Fibroblast of villous mesenchyme (primary cell): Measurements from ENCODE around the gene TIMM10. TPM values are rescaled to one million over a fixed set of nuclear protein-coding genes. Genes with fewer than 3 reads are reported as not detected.

Experiments
- DNase-seq: peaks from one replicate; pipeline ENCODE4 v3.0.0-alpha.2; 2010; ENCODE audit warnings: low read depth
- H3K4me3 ChIP-seq: 2 replicates; pipeline ENCODE4 v1.5.1; 2011; ENCODE audit warnings: low read depth, mild to moderate bottlenecking, low read length
- CTCF ChIP-seq: IDR thresholded peaks from 2 replicates; pipeline ENCODE4 v1.5.1; 2012; ENCODE audit warnings: low read depth, mild to moderate bottlenecking, low read length; ENCODE audit not compliant: insufficient read depth
- total RNA-seq: library from RNA; depleted of rRNA; stranded (reverse); fragments of >200 nt; gene quantifications from 2 replicates; pipeline ENCODE4 v1.2.3, GENCODE V29; 2012

The TIMM10 gene
- total RNA-seq, 1 donor, result 39.3 TPM

GRCh38 chr11:57529012-57529411, 1.5 kb downstream of the TIMM10 start:
- TF ChIP-seq CTCF, result no peak
- no peak for DNase-seq

DNA sequence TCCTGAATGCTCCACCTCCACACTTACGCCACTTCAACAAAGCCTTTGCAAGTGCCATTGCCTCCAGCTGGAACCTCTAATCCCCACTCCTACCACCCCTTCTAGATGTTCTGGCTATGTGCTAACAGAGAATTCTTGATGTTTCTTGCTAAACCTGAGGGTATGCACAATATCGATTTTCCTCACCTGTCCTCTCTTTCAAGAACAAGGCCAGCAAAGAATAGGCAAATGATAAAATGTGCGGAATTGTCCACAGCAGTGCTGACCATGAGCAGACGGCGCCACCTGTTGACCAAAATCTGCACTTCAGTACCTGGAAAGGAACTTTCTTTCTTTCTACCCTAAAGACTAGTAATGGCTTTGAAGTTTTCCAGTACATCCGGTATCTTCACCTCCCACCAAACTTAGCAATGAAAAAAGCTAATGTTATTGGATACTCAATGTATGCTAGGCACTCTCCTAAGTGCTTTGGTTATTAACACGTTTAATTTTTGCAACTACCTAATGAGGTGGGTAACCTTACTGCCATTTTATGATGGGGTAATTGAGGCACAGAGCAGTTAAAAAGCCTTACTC, 3.4 kb downstream of the TIMM10 start:
- TF ChIP-seq CTCF, result peak; percentile 93
- peak; percentile 67 for DNase-seq
- no peak overlapping the region for H3K4me3 ChIP-seq

More at GRCh38 chr11:57529012-57529411, 1.5 kb downstream of the TIMM10 start:
- H3K4me3 ChIP-seq, result no peak overlapping the region

DNA sequence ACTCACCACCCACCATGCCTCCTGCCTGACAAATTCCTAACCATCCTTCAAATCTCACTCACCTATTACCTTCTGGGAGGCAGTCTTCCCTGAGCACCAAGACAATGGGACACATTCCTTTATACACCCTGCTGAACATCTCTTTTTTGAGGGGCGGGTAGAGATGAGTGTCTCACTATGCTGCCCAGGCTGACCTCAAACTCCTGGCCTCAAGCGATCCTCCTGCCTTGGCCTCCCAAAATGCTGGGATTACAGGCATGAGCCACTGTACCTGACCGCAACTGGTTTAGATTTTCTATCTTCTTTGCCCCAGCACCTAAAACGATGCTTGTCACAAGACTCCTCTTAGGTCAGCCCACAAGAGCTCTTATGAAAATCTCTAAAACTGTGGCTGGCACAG, 7.1 kb downstream of the TIMM10 start:
- no peak for DNase-seq
- no peak overlapping the region for H3K4me3 ChIP-seq
- TF ChIP-seq CTCF, result no peak

DNA sequence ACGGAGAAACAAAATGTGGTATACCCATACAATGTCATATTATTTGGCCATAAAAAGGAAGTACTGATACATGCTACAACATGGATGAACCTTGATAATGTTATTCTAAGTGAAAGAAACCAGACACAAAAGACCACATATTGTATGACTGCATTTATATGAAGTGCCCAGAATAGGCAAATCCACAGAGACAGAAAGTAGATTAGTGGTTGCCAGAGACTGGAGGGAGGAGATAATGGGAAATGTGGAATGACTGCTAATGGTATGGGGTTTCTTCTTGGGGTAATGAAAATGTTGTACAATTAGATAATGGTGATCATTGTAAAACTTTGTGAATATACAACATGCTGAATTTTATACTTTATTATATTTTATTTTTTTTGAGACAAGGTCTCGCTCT, 9.4 kb downstream of the TIMM10 start:
- DNase-seq, result no peak
- no peak overlapping the region for H3K4me3 ChIP-seq
- no peak for TF ChIP-seq CTCF

- TF ChIP-seq CTCF, result no peak
- peak overlapping the region; percentile 90 for H3K4me3 ChIP-seq
- DNase-seq, result no peak
Measured at GRCh38 chr11:57516061-57516443, 14.5 kb downstream of the TIMM10 start.

DNA sequence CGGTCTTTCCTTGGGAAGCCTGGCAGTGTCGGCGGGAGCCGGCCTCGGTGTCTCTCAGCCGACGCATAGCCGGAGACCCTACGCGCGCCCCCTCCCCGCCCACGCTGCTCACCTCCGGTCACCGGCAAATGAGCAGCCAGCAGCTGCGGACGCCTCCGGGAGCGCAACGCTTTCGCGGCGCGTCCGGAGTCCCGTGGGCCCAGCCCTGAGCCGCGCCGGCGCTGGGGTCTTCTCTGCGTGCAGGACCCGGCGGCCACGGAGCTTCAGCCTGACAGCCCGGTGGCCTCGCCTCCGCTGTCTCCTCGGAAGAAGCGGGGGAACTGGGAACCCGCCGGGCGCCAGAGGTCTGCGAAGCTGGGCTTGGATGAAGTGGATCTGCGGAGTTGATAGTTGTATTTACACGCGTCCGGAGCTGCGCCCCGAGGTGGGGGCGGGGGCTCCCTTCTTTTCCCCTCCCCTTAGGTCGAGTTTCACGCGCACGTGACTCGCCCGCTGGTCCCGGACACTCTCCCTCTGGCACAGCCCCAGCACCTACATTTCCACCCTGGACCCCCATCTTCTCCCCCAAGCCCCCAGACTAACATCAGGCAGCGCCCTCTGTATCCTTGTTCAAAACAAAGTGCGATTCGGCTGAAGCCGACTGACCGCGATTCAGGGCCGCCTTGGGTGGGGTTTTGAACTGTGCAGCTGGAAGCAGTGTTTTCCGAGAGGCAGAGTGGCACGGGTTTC, 15.1 kb downstream of the TIMM10 start, which contains the start of gene SLC43A1:
TSS of gene SLC43A1 (minus strand) at position 371 of the 729 bp plus-strand sequence. CDS start 1,591 bp downstream, outside the sequence.
- DNase-seq, result peak; percentile 68
- peak; percentile 18 for TF ChIP-seq CTCF
- peak within 1 kb of the TSS; percentile 90 for H3K4me3 ChIP-seq
